HG02571 (cell line): ENCODE results near the gene TMEM144.

ENCODE experiments used
- ATAC-seq: cut with Tn5 transposase; IDR thresholded peaks from one replicate; pipeline ENCODE4 v1.9.1; 2021; ENCODE audit warnings: mild to moderate bottlenecking, moderate library complexity; ENCODE audit not compliant: unreplicated experiment

TMEM144 gene

GRCh38 chr4:158209825-158210807, at the start of gene TMEM144:
TMEM144 (plus strand) TSS chr4:158210486; CDS start chr4:158212668, 2,182 bp downstream.
- ATAC-seq = peak; percentile 97

- no peak for ATAC-seq
These were observed 48.5 kb upstream of the TMEM144 start for GRCh38 chr4:158161551-158162354.

GRCh38 chr4:158162631-158163030, 47.7 kb upstream of the TMEM144 start:
- ATAC-seq = no peak

GRCh38 chr4:158163941-158164767, 46.1 kb upstream of the TMEM144 start:
- ATAC-seq = no peak

GRCh38 chr4:158164768-158165213, 45.5 kb upstream of the TMEM144 start:
- ATAC-seq = no peak

GRCh38 chr4:158166701-158167100, 43.6 kb upstream of the TMEM144 start:
- ATAC-seq = no peak

- ATAC-seq = no peak
These were observed 41.7 kb upstream of the TMEM144 start for GRCh38 chr4:158168606-158169005.

GRCh38 chr4:158169506-158169905, 40.8 kb upstream of the TMEM144 start:
- ATAC-seq = no peak

GRCh38 chr4:158169931-158170690, 40.2 kb upstream of the TMEM144 start:
- ATAC-seq = no peak

GRCh38 chr4:158170691-158171561, 39.4 kb upstream of the TMEM144 start:
- ATAC-seq = no peak

GRCh38 chr4:158172261-158173258, 37.7 kb upstream of the TMEM144 start, which contains the start of gene GASK1B:
GASK1B (minus strand) TSS chr4:158173025; CDS start chr4:158171375, 1,650 bp downstream.
- no peak for ATAC-seq

GRCh38 chr4:158176108-158176507, 34.2 kb upstream of the TMEM144 start:
- no peak for ATAC-seq

- ATAC-seq = no peak
These were observed 33.5 kb upstream of the TMEM144 start for GRCh38 chr4:158176776-158177175.

- no peak for ATAC-seq
These were observed 30.8 kb upstream of the TMEM144 start for GRCh38 chr4:158179465-158179864.

GRCh38 chr4:158181906-158182305, 28.4 kb upstream of the TMEM144 start:
- no peak for ATAC-seq

GRCh38 chr4:158182736-158183135, 27.6 kb upstream of the TMEM144 start:
- ATAC-seq = no peak

GRCh38 chr4:158186815-158187214, 23.5 kb upstream of the TMEM144 start:
- ATAC-seq = no peak

GRCh38 chr4:158189422-158189821, 20.9 kb upstream of the TMEM144 start:
- ATAC-seq = no peak
